ENCODE results near the gene BBOF1.
A peak's percentile ranks its signal among the peaks of the same experiment; 100 is the strongest.
"Not testable (repeated sequence)": the region's sequence is repeated elsewhere in the genome, so short reads cannot be mapped to it uniquely, and the experiment has no call there.

The BBOF1 gene, protein sequence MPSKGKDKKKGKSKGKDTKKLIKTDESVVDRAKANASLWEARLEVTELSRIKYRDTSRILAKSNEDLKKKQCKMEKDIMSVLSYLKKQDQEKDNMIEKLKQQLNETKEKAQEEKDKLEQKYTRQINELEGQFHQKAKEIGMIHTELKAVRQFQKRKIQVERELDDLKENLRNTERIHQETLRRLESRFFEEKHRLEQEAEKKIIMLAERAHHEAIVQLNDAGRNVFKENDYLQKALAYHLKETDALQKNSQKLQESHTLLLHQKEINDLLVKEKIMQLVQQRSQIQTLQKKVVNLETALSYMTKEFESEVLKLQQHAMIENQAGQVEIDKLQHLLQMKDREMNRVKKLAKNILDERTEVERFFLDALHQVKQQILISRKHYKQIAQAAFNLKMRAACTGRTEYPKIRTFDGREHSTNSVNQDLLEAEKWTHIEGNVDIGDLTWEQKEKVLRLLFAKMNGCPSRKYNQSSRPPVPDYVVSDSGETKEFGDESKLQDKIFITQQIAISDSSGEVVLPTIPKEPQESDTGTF

DNA sequence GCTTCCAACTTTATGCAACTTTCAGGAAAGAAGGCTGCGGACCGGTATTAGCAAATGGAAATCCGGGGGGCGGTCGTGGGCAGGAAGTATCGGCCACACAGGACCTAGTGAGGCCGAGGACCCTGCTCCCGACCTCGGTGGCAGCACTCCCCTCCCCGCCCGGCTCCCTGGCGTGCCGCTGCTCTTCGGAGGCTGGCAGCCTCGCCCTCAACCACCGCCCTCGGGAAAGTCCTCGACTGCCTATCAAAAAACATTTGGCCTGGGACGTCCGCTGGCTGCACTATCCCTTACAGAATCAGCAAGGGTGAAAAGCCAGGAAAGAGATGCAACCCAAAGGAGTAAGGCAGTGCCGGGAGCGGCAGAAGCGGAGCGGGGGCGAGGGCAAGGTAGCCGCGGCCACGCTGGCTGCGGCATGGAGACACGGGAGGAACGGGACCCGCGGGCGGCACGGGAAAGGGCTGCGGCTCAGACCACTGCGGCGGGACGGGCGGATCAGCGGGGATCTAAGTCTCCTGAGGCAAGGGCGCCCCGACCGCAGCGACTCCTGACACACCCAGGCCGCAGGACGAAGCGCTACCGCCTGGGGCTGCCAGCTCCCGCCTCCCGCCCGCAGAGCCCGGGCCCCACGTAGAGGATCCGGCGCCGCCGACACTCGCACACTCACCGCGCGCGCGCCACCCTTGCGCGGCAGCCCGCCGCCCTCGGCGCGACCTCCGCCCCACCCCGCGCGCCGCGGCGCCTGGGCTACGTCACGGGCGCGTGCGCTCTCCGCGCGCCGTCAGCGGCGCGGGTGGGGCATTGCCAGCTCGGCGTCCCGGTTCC, at the start of gene BBOF1, which contains the start of gene ENTPD5:
Gene BBOF1, plus strand, starts transcription at position 764 of the 822 bp plus-strand sequence. CDS start 130 bp downstream, outside the sequence.
Gene ENTPD5, minus strand, starts transcription at position 703 of the 822 bp plus-strand sequence. CDS start 31,186 bp downstream, outside the sequence.
- peak; percentile 82 to 89 for DNase-seq

DNA sequence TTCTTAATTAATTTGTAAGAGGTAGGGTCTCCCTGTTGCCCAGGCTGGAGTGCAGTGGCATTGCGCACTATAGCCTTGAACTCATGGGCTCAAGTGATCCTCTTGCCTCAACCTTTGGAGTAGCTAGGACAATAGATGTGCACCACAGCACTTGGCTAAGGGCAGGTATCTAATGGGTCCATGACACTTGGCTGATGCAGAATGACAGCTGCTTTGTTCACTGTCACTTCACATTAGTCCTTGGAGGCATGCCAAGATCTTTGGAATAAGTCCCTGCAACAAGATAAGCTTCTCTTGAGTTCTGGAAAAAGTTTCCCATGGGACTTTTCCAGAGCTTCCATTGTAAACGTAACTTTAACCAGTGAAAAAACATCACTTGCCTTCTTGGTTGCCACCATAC, 45.7 kb upstream of the BBOF1 start:
- no peak for DNase-seq

DNA sequence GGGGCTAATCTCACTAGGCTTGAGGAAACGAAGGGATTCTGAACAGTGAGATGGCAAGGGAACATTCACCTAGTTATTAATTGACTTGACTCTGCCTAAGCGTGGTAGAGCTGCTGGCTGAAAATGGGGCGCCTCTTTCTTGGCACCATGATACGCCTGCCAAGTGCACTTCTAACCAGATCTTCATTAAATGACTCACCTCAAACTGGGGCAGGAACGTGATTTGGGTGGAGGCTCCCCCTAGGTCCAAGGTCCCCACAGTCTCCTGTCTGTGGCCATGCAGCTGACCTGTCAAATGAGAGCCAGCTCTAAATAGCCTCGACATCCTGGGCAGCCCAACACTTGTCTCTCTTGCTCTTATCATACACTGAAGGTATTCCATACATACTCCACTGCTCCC, 43.0 kb upstream of the BBOF1 start:
- DNase-seq, result no peak

DNA sequence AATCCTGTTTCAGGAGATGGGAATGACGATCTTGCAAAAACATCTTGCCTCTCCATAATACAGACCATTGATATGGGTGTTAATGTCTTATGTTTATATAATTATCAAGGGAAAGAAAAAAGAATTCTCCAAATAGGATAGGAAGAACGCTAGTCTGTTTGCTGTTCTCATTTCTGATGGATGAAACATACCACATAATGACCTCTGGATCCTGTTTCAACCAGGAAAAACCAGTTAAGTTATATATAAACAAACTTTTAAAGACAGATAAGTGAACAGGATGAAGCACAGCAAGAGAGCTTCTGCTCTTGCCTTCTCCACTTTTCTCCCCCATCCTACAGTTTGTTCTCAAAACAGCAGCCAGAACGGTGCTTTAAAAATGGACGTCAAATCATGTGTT, 41.3 kb upstream of the BBOF1 start:
- DNase-seq, result no peak

DNA sequence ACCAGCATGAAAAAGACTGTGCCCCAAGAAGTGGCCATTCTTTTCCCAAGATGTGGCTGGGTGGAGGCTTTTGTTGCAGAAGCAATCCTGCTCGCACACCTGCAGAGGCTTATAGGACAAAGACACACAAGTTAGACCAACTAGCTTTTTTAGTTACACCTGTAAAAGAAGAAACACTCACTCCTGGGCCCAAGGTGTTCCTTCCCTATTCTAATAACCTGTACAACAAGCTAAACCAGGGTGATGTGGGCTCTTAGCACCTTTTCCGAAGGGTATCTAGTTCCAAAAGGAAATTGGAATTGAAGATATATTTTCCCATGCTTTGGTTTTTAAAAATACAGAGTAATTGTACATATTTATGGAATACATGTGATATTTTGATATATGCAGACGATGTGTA, 31.1 kb upstream of the BBOF1 start:
- no peak for DNase-seq

DNA sequence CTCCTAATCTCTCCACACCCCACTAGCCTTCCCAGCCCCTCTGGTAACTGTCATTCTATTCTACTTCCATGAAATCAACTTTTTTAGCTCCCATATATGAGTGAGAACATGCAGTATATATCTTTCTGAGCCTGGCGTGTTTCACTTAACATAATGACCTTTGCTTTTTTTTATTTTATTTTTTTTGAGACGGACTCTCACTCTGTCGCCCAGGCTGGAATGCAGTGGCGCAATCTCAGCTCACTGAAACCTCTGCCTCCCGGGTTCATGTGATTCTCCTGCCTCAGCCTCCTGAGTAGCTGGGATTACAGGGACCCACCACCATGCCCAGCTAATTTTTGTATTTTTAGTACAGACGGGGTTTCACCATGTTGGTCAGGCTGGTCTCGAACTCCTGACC, 30.5 kb upstream of the BBOF1 start:
- DNase-seq, result not testable (repeated sequence)

DNA sequence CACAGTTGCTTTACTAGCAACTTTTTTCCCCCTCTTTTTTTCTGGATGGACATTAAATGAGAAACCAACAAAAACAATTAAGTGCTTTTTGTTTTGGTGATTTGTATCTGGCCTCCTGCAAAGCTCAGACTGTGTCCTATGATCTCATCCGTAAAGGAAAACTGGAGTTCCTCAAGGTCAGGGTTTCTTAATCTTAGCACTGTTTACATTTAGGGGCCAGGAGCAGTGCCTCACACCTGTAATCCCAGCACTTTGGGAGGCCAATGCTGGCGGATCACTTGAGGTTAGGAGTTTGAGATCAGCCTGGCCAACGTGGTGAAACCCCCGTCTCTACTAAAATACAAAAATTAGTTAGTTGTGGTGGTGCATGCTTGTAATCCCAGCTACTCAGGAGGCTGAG, 28.1 kb upstream of the BBOF1 start:
- no peak for DNase-seq

DNA sequence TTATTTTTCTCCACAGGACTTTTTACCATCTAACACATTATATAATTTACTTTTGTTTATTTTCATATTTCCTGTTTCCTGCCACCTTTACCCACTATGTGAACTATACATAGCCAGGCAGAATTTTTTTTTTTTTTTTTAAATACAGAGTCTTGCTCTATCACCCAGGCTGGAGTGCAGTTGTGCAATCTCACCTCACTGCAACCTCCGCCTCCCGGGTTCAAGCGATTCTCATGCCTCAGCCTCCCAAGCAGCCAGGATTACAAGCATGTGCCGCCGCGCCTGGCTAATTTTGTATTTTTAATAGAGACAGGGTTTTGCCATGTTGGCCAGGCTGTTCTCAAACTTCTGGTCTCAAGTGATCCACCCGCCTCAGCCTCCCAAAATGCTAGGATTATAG, 24.2 kb upstream of the BBOF1 start:
- not testable (repeated sequence) for DNase-seq

DNA sequence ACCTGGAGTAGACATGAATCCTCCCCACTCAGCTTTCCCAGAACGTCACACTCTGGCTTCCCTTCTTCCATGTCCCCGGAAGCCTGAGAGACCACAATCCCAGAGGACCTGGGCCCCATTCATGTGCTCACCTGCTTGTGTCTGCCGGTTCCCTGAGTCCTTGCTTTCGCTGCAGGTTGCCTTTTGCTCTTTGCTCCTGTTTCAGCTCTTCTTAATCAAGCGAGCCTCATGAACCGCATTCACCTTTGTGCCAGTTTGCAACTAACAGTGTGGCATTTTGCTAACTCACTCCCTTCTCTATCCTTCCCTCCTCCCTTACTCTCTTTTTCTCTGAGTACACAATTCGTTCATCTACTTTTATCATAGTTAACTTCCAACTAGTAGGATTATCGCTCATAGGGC, 23.2 kb upstream of the BBOF1 start:
- DNase-seq, result no peak

DNA sequence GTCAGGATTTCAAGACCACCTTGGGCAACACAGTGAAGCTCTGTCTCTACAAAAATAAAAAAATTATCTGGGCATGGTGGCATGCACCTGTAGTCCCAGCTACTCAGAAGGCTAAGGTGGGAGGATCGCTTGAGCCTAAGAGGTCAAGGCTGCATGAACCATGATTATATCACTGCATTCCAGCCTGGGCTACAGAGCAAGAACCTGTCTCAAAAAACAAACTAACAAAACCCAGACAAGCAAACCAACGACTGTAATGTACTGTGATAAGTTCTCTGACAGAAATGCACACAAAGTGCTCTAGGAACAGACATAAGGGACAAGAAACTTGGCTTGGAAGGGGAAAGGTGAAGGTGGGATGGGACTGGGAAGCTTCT, 22.4 kb upstream of the BBOF1 start:
- no peak for DNase-seq

DNA sequence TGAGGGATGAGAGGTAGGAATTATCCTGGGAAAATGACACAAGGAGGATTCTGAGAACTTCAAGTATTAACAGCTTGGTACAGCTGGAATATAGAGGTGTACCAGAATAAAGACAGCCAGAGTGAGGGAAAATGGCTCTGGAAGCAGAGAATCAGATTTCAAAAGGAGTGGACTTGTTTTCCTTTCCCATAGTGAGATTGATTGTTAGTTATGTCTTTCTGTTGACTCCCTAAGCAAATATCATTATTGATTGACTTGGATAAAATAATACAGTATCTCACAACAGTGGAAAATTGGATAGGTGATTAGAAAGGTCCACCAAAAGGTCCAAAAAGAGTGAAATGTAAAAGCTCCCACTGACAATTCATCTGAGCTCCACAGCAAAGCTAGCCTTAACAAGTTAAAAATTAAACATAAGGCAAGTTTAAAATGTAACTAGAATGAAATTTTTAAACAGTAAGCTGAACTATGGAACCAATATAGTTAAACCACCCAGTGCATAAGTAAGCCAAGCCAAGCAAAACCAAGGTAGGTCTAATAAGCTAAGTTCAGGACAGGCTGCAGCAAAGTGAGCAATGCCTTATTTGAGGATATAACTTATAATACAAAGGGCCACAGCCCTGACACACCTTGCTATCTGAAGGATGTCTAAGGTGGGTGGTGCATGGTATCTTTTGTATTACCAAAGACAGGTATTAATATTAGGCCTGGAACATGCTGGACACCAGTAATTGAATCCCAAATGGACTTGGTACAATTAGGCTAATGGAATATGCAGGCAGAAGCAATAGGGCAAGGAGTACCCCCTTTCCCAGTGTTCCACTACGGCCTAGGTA, 21.8 kb upstream of the BBOF1 start:
- no peak for DNase-seq

DNA sequence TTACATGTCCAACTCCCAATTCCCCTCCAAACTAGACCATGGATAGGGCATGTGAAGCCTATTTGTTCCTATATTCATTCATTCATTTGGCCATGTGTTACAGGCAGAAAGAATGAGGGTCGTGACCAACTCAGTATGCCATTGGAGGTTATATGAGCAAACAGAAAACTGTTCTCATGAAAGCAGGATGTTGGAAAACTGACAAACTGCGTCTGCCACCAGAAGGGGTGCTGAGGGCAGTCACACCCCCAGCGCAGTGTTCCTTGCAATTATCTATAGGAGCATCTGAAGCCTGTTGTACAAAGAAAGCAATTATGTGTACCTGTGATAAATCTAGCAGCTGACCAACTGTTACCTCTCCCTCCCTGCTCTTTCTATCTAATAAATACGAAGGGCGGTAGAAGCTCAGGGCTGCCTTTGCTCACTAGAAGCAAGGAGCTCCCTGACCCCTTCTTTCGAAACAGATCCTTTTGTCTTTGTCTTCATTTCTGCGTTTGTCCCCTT, 21.2 kb upstream of the BBOF1 start:
- no peak for DNase-seq

DNA sequence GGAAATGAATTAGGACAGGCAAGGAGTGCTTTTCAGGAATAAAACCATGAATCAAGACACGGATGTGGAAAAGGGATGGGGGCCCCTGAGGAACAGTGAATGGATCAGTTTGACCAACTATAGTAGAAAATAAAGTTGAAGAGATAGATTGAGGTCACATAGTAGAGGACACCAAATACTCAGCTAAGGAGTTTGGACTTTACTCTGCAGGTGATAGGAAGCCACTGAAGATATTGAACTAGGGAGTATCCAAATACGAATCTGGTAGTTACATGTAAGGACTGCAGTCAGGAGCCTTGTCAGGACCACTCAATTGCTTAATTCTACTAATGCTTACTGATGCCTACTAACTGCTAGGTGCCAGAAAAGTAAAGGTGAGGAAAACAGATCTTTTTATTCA, 20.4 kb upstream of the BBOF1 start:
- no peak for DNase-seq

DNA sequence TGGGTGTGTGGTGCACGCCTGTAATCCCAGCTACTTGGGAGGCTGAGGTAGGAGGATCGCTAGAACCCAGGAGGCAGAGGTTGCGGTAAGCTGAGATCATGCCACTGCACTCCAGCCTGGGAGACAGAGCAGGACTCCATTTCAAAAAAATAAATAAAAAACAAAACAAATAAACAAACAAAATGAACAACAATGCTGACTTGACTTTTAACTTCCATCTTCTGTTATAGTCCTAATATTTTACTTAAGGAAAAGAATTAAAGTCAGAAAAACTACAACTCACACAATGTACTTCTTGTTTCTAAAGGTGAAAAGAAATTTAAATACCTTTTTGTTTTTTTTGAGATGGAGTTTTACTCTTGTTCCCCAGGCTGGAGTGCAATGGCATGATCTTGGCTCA, 13.5 kb upstream of the BBOF1 start:
- DNase-seq, result not testable (repeated sequence)

DNA sequence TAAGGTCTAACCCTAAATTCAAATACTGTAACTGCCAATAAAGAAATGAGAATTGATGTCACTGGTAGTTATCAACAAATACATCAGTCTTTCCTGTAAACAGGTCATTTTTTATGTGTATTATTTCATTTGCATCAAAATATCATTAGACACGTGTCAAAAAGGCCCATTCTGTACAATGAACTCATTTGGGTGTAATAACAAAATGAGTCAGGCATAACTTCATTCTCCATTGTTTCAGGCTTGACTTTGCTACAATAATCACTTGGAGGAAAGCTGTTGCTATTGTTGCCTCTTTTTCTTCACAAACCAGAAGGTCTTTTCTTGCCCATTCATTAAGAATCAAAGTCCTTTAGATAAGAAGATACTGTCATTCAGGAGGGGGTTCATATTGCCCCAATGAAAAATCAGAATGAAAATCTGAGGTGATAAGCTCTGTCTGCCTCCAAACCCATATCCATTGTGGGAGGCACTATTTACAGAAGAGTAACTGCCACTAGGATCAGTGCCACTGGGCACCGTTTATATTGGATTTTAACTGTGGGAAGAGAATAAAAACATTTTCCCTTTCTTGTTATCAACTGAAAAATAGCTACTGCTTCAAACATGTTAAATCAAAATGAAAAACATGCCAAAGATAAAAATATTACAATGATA, 10.2 kb upstream of the BBOF1 start:
- DNase-seq, result no peak

DNA sequence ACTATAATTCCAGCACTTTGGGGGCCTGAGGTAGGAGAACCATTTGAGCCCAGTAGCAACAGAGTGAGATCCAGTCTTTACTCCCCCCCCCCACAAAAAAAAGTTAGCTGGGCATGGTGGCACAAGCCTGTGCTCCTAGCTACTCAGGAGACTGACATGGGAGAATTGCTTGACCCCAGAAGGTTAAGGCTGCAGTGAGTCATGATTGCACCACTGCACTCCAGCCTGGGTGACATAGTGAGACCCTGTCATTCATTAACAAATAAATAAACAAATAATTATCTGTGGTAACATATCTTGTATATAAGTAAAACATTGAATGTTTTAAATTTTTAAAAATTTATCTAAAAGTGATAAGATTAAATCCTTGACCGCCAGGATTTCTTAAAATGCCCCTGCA, 4.8 kb upstream of the BBOF1 start:
- no peak for DNase-seq

DNA sequence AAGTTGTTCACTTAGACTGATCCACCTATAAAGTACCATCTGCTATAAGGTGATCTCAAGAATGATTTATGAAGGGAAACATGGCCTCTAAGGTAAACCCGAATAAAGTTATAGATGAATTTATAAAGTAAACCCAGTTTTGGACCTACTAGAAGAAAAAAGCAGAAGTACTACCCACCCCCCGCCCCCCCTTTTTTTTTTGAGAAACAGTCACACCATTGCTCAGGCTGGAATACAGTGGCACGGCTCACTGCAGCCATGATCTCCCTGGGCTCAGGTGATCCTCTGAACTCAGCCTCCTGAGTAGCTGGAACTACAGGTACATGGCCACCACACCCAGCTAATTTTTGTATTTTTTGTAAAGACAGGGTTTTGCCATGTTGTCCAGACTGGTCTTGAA, 4.0 kb upstream of the BBOF1 start:
- no peak for DNase-seq

DNA sequence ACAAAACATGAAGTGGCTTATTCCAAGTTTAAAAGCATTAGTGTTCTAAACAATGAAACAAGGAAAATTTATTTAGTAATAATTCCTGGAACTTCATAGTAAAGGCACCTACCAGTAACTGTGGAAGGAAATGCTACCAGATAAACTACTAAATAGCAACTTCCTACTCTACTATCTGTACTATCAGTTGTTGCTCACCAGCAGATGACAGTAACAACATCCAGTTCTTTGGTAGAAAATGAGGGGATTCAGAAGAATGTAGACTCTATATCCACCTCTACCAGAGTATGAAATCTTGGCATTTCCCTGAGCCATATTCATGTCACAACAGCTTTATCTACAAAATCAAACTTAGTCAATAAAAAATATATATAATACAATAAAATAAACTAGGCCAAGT, 3.2 kb upstream of the BBOF1 start:
- DNase-seq, result peak in 1 of 2 donors; percentile 17

DNA sequence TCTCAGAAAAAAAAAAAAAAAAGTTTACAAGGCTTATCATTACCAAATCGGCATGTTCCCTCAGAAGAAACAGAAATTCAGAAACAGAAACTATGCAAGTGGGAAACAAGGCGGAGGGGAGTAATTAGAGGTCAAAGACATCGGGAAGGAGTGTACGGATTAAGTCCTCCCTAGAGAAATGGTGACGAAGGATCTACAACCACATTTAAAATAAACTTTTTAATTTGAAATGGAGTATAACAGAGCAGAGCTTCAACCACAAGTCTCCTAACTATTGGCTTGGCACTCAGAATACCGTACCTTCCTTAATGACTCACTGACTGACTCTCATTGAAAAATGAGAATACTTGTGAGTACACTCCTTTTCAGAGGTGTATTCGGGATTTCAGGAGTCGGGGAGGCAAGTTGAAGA, 969 bp upstream of the BBOF1 start:
- peak; percentile 62 to 68 for DNase-seq

DNA sequence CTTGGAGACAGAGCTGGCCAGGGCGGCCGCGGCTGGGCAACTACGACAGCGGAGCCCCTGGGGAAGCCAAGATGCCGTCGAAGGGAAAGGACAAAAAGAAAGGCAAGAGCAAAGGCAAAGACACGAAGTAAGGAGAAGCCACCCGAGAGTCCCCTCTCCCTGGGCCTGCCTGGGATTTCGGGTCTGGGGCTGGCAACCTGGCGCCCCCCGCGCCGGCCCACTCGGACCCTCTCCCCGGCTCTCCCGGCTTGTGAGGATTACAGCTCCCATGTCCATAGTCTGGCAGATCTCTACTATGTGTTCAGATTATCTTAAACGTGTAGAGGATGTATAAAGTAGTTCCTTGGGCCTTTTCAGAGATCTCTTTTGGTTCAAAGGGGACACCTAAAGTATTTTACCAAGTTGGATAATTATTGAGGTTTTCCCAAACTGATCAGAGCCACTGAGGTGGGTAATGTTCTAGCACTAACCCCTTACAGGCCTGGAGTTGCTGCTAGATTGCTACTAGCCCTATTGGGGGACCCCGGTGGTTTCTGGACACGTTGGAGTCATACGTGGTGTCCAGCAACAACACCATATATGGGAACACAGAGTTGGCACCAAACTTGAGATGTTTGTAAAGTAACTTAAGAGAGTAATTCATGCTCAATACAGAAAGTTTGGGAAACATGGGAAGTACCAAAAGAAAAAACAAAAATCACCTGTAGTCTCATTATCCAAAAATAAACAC, 424 bp downstream of the BBOF1 start:
- no peak for DNase-seq

DNA sequence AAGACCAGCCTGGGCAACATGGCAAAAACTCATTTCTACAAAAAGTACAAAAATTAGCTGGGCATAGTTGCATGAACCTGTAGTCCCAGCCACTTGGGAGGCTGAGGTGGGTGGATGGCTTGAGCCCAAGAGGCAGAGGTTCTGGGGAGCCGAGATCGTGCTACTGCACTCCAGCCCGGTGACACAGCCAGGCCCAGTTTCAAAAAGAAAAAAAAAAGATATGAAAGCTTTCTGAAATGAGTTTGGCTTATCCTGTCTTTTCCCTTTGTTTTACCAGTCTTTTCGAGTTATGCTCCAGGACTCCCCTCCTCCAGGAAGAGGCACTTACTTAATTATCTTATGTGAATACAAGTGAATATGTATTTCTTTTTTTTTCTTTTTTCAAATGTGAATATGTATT, 3.2 kb downstream of the BBOF1 start:
- no peak for DNase-seq
